ENCODE measurements around the gene RASSF5.
A peak's percentile ranks its signal among the peaks of the same experiment; 100 is the strongest.

RASSF5 gene

DNA sequence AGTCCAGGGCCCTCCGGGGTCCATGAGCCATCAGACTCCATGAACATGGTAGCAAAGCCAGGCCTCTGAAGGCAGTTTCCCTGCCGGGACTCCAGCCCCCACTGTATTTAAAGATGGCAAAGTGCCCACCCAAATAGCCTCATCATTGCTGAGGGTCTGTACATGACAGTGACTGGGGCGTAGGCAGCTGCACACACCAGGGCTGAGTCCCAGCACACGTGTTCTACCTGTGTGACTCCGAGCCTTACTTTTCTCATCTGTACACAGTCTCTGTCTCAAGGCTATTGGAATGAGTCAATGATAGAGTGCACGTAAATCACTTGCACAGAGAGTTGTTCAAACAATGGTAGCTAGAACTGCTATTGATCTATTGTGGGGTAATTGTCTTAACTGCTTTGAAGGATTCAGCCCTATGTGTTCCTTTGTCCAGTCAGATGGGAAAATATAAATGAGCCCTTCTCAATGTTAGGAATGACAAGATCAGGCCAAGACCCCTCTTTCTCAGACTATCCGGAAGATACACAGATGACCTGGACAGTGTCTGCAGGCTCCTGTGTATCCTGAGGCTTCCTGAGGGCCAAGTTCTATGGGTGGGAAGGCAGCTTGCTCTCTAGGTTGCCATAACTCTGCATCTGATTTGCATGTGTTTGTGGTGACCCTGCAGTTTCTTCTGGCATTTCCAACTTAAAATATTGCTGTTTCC lies 48.9 kb downstream of the RASSF5 start:
- Histone ChIP-seq H4K20me1 (ENCODE audit: insufficient read depth, low read length) (no peaks in the 10 kb centered on the region), H3K79me2 (ENCODE audit: low read length) (peaks cover 56% of the 10 kb centered on the region), H2AFZ (ENCODE audit: low read length) (peak overlapping the region; percentile 61), H3K4me3 (ENCODE audit: low read length) (peak overlapping the region; percentile 94), H3K4me1 (ENCODE audit: low read length) (peaks cover 45% of the 10 kb centered on the region), H3K27ac (ENCODE audit: low read length) (peak overlapping the region; percentile 89), H3K9me2 (replicated peaks; ENCODE audit: insufficient read depth, low read length) (no peaks in the 10 kb centered on the region), H3K27me3 (replicated peaks; ENCODE audit: insufficient read depth, low read length) (no peaks in the 10 kb centered on the region), H3K36me3 (replicated peaks; ENCODE audit: insufficient read depth, low read length) (no peaks in the 10 kb centered on the region; the same call in 1 of the 2 replicates), H3F3A (ENCODE audit: insufficient read depth, low read length) (peaks cover 63% of the 10 kb centered on the region), H3K9me3 (replicated peaks; ENCODE audit: insufficient read depth, low read length) (no peaks in the 10 kb centered on the region), H3K4me2 (ENCODE audit: low read depth, low read length) (peak overlapping the region; percentile 90), H3K9ac (ENCODE audit: low read length) (peak overlapping the region; percentile 95)
- no peak for DNase-seq
- no peak for TF ChIP-seq EZH2phosphoT487 (IDR thresholded peaks at IDR 0.05; ENCODE audit: low read length)
- no peak for TF ChIP-seq CTCF (IDR thresholded peaks at IDR 0.05; ENCODE audit: low read length)

- Histone ChIP-seq H3K27ac (ENCODE audit: low read length) (peak overlapping the region; percentile 89), H3K36me3 (replicated peaks; ENCODE audit: insufficient read depth, low read length) (no peaks in the 10 kb centered on the region; the same call in 1 of the 2 replicates), H3K27me3 (replicated peaks; ENCODE audit: insufficient read depth, low read length) (no peaks in the 10 kb centered on the region), H2AFZ (ENCODE audit: low read length) (peak overlapping the region; percentile 61), H3K9me2 (replicated peaks; ENCODE audit: insufficient read depth, low read length) (no peaks in the 10 kb centered on the region), H3K9ac (ENCODE audit: low read length) (peak overlapping the region; percentile 95), H4K20me1 (ENCODE audit: insufficient read depth, low read length) (no peaks in the 10 kb centered on the region), H3K4me2 (ENCODE audit: low read depth, low read length) (peak overlapping the region; percentile 90), H3K4me1 (ENCODE audit: low read length) (peaks cover 51% of the 10 kb centered on the region), H3K9me3 (replicated peaks; ENCODE audit: insufficient read depth, low read length) (no peaks in the 10 kb centered on the region), H3K4me3 (ENCODE audit: low read length) (peak overlapping the region; percentile 94), H3F3A (ENCODE audit: insufficient read depth, low read length) (peaks cover 71% of the 10 kb centered on the region), H3K79me2 (ENCODE audit: low read length) (peaks cover 64% of the 10 kb centered on the region)
- TF ChIP-seq EZH2phosphoT487 (IDR thresholded peaks at IDR 0.05; ENCODE audit: low read length) (no peak), CTCF (IDR thresholded peaks at IDR 0.05; ENCODE audit: low read length) (0 out of 2 replicates have a peak, but pooled peaks have one; percentile 11)
- DNase-seq: peak; percentile 97
These were observed 49.7 kb downstream of the RASSF5 start for GRCh38 chr1:206556750-206557635.

- peak overlapping the region; percentile 90 for H3K4me2 ChIP-seq (ENCODE audit: low read depth, low read length)
- H3K27ac ChIP-seq (ENCODE audit: low read length): peak overlapping the region; percentile 89
- H3K4me1 ChIP-seq (ENCODE audit: low read length): peaks cover 56% of the 10 kb centered on the region
- H3K27me3 ChIP-seq (replicated peaks; ENCODE audit: insufficient read depth, low read length): no peaks in the 10 kb centered on the region
- H3K9me3 ChIP-seq (replicated peaks; ENCODE audit: insufficient read depth, low read length): no peaks in the 10 kb centered on the region
- H2AFZ ChIP-seq (ENCODE audit: low read length): 0 out of 2 replicates have a peak overlapping the region, but pooled peaks have one; percentile 61
- no peak for TF ChIP-seq CTCF (IDR thresholded peaks at IDR 0.05; ENCODE audit: low read length)
- TF ChIP-seq EZH2phosphoT487 (IDR thresholded peaks at IDR 0.05; ENCODE audit: low read length): no peak
- TF ChIP-seq EZH2 (optimal IDR thresholded peaks at IDR 0.05; ENCODE audit: low read depth, low read length): no peak
- DNase-seq: peak; percentile 50
- no peaks in the 10 kb centered on the region for H4K20me1 ChIP-seq (ENCODE audit: insufficient read depth, low read length)
- peak overlapping the region; percentile 95 for H3K9ac ChIP-seq (ENCODE audit: low read length)
- peaks cover 69% of the 10 kb centered on the region for H3K79me2 ChIP-seq (ENCODE audit: low read length)
- H3K36me3 ChIP-seq (replicated peaks; ENCODE audit: insufficient read depth, low read length): no peaks in the 10 kb centered on the region; the same call in 1 of the 2 replicates
- peak overlapping the region; percentile 94 for H3K4me3 ChIP-seq (ENCODE audit: low read length)
- peaks cover 80% of the 10 kb centered on the region for H3F3A ChIP-seq (ENCODE audit: insufficient read depth, low read length)
- no peaks in the 10 kb centered on the region for H3K9me2 ChIP-seq (replicated peaks; ENCODE audit: insufficient read depth, low read length)
These were observed 50.5 kb downstream of the RASSF5 start for GRCh38 chr1:206557636-206558473.

All from MM.1S (cell line).